SW480 (cell line): Measurements from ENCODE around the gene TMEM187.

ENCODE experiments used
- DNase-seq: peaks from one replicate; pipeline ENCODE4 v3.0.0-alpha.2; 2016; ENCODE audit warnings: low spot score

TMEM187 gene

GRCh38 chrX:154020536-154021115 lies 48.1 kb downstream of the TMEM187 start:
- DNase-seq = no peak

GRCh38 chrX:154021131-154021611 lies 48.6 kb downstream of the TMEM187 start:
- no peak for DNase-seq

GRCh38 chrX:154022108-154022507 lies 49.6 kb downstream of the TMEM187 start:
- no peak for DNase-seq

- no peak for DNase-seq
These were observed 50.9 kb downstream of the TMEM187 start for GRCh38 chrX:154023276-154024000.

GRCh38 chrX:154024271-154024670 lies 51.7 kb downstream of the TMEM187 start:
- no peak for DNase-seq

GRCh38 chrX:154025230-154025629 lies 52.7 kb downstream of the TMEM187 start:
- DNase-seq = no peak

- DNase-seq = no peak
These were observed 53.8 kb downstream of the TMEM187 start for GRCh38 chrX:154026136-154027021.

GRCh38 chrX:154027022-154027402 lies 54.5 kb downstream of the TMEM187 start:
- no peak for DNase-seq

GRCh38 chrX:154027986-154028385 lies 55.4 kb downstream of the TMEM187 start:
- DNase-seq = no peak

- DNase-seq = no peak
These were observed 56.1 kb downstream of the TMEM187 start for GRCh38 chrX:154028502-154029184.

GRCh38 chrX:154029439-154029838 lies 56.9 kb downstream of the TMEM187 start:
- no peak for DNase-seq

- no peak for DNase-seq
These were observed 57.7 kb downstream of the TMEM187 start for GRCh38 chrX:154030266-154030665.

GRCh38 chrX:154030715-154031305 lies 58.3 kb downstream of the TMEM187 start:
- DNase-seq = no peak

GRCh38 chrX:154032160-154032559 lies 59.6 kb downstream of the TMEM187 start:
- no peak for DNase-seq

- no peak for DNase-seq
These were observed 60.1 kb downstream of the TMEM187 start for GRCh38 chrX:154032653-154033052.
